B cell (primary cell): ENCODE data around the gene HAT1.

Source experiments
- EZH2 ChIP-seq: IDR thresholded peaks from 2 replicates; pipeline ENCODE4 v1.6.1; 2012; ENCODE audit warnings: borderline replicate concordance, low read depth, mild to moderate bottlenecking, moderate library complexity, low read length; ENCODE audit not compliant: insufficient read depth, poor library complexity, severe bottlenecking
- TF ChIP-seq, protein P1 (sequence below): fragments of 200-600 bp; IDR thresholded peaks from one replicate; pipeline ENCODE4 v1.8.0; 2022; ENCODE audit warnings: antibody characterized with exemption, mild to moderate bottlenecking

DNA sequence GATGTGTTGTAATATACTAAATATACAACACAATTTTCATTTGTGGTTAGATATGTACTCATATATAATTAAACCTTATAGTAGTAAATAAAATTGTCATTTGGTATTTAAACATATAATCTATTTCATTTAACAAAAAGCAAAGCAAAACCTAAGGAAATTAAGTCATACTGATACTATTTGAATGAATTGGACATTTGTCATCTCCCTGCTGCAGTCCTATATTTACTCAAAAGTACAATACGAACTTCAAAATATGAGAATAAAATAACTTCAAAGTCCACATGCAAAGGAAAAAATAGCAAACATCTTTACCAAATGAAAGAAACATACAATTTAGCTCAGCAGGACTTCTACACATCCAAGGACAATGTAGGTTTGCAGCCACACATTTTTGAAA, 11.8 kb upstream of the HAT1 start:
- TF ChIP-seq, protein P1, sequence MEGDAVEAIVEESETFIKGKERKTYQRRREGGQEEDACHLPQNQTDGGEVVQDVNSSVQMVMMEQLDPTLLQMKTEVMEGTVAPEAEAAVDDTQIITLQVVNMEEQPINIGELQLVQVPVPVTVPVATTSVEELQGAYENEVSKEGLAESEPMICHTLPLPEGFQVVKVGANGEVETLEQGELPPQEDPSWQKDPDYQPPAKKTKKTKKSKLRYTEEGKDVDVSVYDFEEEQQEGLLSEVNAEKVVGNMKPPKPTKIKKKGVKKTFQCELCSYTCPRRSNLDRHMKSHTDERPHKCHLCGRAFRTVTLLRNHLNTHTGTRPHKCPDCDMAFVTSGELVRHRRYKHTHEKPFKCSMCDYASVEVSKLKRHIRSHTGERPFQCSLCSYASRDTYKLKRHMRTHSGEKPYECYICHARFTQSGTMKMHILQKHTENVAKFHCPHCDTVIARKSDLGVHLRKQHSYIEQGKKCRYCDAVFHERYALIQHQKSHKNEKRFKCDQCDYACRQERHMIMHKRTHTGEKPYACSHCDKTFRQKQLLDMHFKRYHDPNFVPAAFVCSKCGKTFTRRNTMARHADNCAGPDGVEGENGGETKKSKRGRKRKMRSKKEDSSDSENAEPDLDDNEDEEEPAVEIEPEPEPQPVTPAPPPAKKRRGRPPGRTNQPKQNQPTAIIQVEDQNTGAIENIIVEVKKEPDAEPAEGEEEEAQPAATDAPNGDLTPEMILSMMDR, result no peak
- TF ChIP-seq EZH2, result no peak
